Measurements from ENCODE around the gene CDH4. TPM values are rescaled to one million over a fixed set of nuclear protein-coding genes. Genes with fewer than 3 reads are reported as not detected.

Gene CDH4
- total RNA-seq, 1 donor from 2014 or later: 0.06 TPM

GRCh38 chr20:61784801-61785566 lies 532.9 kb downstream of the CDH4 start:
- TF ChIP-seq, protein P1, sequence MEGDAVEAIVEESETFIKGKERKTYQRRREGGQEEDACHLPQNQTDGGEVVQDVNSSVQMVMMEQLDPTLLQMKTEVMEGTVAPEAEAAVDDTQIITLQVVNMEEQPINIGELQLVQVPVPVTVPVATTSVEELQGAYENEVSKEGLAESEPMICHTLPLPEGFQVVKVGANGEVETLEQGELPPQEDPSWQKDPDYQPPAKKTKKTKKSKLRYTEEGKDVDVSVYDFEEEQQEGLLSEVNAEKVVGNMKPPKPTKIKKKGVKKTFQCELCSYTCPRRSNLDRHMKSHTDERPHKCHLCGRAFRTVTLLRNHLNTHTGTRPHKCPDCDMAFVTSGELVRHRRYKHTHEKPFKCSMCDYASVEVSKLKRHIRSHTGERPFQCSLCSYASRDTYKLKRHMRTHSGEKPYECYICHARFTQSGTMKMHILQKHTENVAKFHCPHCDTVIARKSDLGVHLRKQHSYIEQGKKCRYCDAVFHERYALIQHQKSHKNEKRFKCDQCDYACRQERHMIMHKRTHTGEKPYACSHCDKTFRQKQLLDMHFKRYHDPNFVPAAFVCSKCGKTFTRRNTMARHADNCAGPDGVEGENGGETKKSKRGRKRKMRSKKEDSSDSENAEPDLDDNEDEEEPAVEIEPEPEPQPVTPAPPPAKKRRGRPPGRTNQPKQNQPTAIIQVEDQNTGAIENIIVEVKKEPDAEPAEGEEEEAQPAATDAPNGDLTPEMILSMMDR (IDR thresholded peaks at IDR 0.05): no peak
- Histone ChIP-seq H3K9me3 (peaks cover 5% of the 10 kb centered on the region), H3K27ac (no peak overlapping the region), H3K36me3 (no peaks in the 10 kb centered on the region), H3K4me3 (no peak overlapping the region), H3K4me1 (no peaks in the 10 kb centered on the region), H3K27me3 (ENCODE audit: low read depth) (no peaks in the 10 kb centered on the region)
- ATAC-seq (no peak), DNase-seq (peak; percentile 14)
- intact Hi-C loops (cut with DNase I): no loop called here

DNA sequence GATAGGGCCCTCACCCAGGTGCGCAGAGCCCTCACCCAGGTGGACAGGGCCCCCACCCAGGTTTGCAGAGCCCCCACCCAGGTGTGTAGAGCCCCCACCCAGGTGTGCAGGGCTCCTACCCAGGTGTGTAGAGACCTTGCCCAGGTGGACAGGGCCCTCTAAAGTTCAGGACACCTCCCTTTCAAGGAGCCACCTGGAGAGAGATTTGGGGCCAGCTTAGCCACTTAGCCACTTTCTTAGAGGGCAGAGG lies 533.4 kb downstream of the CDH4 start:
- TF ChIP-seq, protein P1 (IDR thresholded peaks at IDR 0.05): no peak
- Histone ChIP-seq H3K36me3 (no peaks in the 10 kb centered on the region), H3K4me1 (no peaks in the 10 kb centered on the region), H3K27me3 (ENCODE audit: low read depth) (no peaks in the 10 kb centered on the region), H3K27ac (no peak overlapping the region), H3K4me3 (no peak overlapping the region), H3K9me3 (peaks cover 5% of the 10 kb centered on the region)
- peak in 1 of 2 donors; percentile 58 for ATAC-seq
- intact Hi-C loops (cut with DNase I): no loop called here
- peak; percentile 21 for DNase-seq

GRCh38 chr20:61786230-61786629 lies 534.2 kb downstream of the CDH4 start:
- TF ChIP-seq, protein P1 (IDR thresholded peaks at IDR 0.05): no peak
- H3K36me3 ChIP-seq: no peaks in the 10 kb centered on the region
- ATAC-seq (no peak), DNase-seq (no peak)
- no peak overlapping the region for H3K27ac ChIP-seq
- H3K9me3 ChIP-seq: peaks cover 5% of the 10 kb centered on the region
- no peak overlapping the region for H3K4me3 ChIP-seq
- H3K4me1 ChIP-seq: no peaks in the 10 kb centered on the region
- intact Hi-C loops (cut with DNase I): no loop called here
- H3K27me3 ChIP-seq (ENCODE audit: low read depth): no peaks in the 10 kb centered on the region

DNA sequence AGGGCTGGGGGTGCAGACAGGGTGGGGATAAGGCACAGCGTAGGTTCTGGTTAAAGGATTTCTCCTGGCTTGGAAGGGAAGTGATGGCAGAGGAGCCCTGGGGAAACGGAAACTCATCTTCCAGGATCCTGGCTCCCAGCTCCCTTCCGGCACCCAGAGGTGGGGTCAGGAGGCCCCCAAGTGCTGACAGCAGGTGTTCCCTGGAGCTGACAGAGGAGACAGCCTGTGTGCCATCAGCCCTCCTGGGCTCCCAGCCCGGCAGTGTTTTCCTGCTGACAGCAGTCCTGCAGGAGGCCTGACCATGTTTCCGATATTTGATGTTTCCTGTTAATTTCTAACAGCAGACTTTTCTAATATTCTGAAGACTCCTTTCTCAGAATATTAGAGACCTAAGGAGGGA lies 536.3 kb downstream of the CDH4 start:
- ATAC-seq (no peak), DNase-seq (peak; percentile 24)
- no peaks in the 10 kb centered on the region for H3K4me1 ChIP-seq
- H3K4me3 ChIP-seq: no peak overlapping the region
- H3K27ac ChIP-seq: no peak overlapping the region
- intact Hi-C loops (cut with DNase I): no loop called here
- no peaks in the 10 kb centered on the region for H3K36me3 ChIP-seq
- TF ChIP-seq, protein P1 (IDR thresholded peaks at IDR 0.05): no peak
- H3K9me3 ChIP-seq: no peaks in the 10 kb centered on the region
- no peaks in the 10 kb centered on the region for H3K27me3 ChIP-seq (ENCODE audit: low read depth)

- Histone ChIP-seq H3K4me3 (no peak overlapping the region), H3K27me3 (ENCODE audit: low read depth) (no peaks in the 10 kb centered on the region), H3K27ac (no peak overlapping the region), H3K4me1 (no peaks in the 10 kb centered on the region), H3K36me3 (no peaks in the 10 kb centered on the region), H3K9me3 (no peaks in the 10 kb centered on the region)
- DNase-seq (peak; percentile 15), ATAC-seq (no peak)
- intact Hi-C loops (cut with DNase I): no loop called here
- TF ChIP-seq, protein P1 (IDR thresholded peaks at IDR 0.05): no peak
These were observed 537.3 kb downstream of the CDH4 start for GRCh38 chr20:61789329-61789728.
